Cerebellar nuclear complex (tissue), 1 donor: ENCODE results near the gene THEM5.

Experiments
- DNase-seq, 2 experiments: peaks; one replicate each; lab custom pipeline; 2025; lab: John Stamatoyannopoulos, UW

The THEM5 gene

GRCh38 chr1:151800830-151801229 is 52.7 kb downstream of the THEM5 start:
- no peak for DNase-seq

- no peak for DNase-seq
Observed at GRCh38 chr1:151799179-151800022, 54.1 kb downstream of the THEM5 start.

- DNase-seq, result no peak
Observed at GRCh38 chr1:151798571-151798970, 54.9 kb downstream of the THEM5 start.
